ENCODE results near the gene ANKEF1.

DNA sequence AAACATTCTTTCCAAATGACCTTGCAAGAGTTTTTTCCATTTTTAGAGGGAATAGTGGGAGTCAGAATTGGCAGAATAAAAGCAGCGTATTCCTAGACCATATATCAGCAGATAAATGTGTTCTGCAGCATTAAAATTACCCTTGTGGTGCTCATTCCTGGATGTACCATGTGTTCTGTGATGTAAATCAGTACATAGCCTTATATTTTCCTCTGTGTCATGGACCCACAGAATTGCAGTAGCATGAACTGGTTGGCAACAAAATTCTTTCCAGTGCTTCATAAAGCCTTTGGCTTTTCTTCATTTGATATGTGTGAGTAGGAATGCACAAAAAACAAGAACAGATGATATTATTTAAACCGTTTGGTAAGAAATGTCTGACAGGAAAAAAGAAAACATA lies 32.5 kb downstream of the ANKEF1 start:
- TF ChIP-seq, protein P1, sequence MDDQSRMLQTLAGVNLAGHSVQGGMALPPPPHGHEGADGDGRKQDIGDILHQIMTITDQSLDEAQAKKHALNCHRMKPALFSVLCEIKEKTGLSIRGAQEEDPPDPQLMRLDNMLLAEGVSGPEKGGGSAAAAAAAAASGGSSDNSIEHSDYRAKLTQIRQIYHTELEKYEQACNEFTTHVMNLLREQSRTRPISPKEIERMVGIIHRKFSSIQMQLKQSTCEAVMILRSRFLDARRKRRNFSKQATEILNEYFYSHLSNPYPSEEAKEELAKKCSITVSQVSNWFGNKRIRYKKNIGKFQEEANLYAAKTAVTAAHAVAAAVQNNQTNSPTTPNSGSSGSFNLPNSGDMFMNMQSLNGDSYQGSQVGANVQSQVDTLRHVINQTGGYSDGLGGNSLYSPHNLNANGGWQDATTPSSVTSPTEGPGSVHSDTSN (IDR thresholded peaks at IDR 0.05; ENCODE audit: insufficient replicate concordance, low read depth, low read length): no peak
- TF ChIP-seq BACH1 (IDR thresholded peaks at IDR 0.05; ENCODE audit: borderline replicate concordance) (no peak), GABPA (IDR thresholded peaks at IDR 0.05; ENCODE audit: low read depth) (no peak), ZNF24 (IDR thresholded peaks at IDR 0.05) (no peak), RFX5 (IDR thresholded peaks at IDR 0.05; ENCODE audit: low read depth, low read length) (no peak), EZH2 (IDR thresholded peaks at IDR 0.05; ENCODE audit: borderline replicate concordance, control insufficient read depth, low read depth, low read length) (no peak), POLR2AphosphoS5 (IDR thresholded peaks at IDR 0.05; ENCODE audit: low read length) (no peak), SP1 (IDR thresholded peaks at IDR 0.05; ENCODE audit: low read depth, low read length) (no peak), ZZZ3 (IDR thresholded peaks at IDR 0.05; ENCODE audit: control insufficient read depth, insufficient read length, low read depth) (no peak)
- TF ChIP-seq, protein P2, sequence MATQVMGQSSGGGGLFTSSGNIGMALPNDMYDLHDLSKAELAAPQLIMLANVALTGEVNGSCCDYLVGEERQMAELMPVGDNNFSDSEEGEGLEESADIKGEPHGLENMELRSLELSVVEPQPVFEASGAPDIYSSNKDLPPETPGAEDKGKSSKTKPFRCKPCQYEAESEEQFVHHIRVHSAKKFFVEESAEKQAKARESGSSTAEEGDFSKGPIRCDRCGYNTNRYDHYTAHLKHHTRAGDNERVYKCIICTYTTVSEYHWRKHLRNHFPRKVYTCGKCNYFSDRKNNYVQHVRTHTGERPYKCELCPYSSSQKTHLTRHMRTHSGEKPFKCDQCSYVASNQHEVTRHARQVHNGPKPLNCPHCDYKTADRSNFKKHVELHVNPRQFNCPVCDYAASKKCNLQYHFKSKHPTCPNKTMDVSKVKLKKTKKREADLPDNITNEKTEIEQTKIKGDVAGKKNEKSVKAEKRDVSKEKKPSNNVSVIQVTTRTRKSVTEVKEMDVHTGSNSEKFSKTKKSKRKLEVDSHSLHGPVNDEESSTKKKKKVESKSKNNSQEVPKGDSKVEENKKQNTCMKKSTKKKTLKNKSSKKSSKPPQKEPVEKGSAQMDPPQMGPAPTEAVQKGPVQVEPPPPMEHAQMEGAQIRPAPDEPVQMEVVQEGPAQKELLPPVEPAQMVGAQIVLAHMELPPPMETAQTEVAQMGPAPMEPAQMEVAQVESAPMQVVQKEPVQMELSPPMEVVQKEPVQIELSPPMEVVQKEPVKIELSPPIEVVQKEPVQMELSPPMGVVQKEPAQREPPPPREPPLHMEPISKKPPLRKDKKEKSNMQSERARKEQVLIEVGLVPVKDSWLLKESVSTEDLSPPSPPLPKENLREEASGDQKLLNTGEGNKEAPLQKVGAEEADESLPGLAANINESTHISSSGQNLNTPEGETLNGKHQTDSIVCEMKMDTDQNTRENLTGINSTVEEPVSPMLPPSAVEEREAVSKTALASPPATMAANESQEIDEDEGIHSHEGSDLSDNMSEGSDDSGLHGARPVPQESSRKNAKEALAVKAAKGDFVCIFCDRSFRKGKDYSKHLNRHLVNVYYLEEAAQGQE (IDR thresholded peaks at IDR 0.05; ENCODE audit: low read depth, low read length): no peak
- TF ChIP-seq, protein P3, sequence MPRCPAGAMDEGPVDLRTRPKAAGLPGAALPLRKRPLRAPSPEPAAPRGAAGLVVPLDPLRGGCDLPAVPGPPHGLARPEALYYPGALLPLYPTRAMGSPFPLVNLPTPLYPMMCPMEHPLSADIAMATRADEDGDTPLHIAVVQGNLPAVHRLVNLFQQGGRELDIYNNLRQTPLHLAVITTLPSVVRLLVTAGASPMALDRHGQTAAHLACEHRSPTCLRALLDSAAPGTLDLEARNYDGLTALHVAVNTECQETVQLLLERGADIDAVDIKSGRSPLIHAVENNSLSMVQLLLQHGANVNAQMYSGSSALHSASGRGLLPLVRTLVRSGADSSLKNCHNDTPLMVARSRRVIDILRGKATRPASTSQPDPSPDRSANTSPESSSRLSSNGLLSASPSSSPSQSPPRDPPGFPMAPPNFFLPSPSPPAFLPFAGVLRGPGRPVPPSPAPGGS (IDR thresholded peaks at IDR 0.05; ENCODE audit: borderline replicate concordance, insufficient read depth, low read depth, low read length, poor library complexity, severe bottlenecking): no peak
- TF ChIP-seq, protein P4, sequence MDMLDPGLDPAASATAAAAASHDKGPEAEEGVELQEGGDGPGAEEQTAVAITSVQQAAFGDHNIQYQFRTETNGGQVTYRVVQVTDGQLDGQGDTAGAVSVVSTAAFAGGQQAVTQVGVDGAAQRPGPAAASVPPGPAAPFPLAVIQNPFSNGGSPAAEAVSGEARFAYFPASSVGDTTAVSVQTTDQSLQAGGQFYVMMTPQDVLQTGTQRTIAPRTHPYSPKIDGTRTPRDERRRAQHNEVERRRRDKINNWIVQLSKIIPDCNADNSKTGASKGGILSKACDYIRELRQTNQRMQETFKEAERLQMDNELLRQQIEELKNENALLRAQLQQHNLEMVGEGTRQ (IDR thresholded peaks at IDR 0.05; ENCODE audit: borderline replicate concordance, low read depth, low read length): no peak
- TF ChIP-seq, protein P5, sequence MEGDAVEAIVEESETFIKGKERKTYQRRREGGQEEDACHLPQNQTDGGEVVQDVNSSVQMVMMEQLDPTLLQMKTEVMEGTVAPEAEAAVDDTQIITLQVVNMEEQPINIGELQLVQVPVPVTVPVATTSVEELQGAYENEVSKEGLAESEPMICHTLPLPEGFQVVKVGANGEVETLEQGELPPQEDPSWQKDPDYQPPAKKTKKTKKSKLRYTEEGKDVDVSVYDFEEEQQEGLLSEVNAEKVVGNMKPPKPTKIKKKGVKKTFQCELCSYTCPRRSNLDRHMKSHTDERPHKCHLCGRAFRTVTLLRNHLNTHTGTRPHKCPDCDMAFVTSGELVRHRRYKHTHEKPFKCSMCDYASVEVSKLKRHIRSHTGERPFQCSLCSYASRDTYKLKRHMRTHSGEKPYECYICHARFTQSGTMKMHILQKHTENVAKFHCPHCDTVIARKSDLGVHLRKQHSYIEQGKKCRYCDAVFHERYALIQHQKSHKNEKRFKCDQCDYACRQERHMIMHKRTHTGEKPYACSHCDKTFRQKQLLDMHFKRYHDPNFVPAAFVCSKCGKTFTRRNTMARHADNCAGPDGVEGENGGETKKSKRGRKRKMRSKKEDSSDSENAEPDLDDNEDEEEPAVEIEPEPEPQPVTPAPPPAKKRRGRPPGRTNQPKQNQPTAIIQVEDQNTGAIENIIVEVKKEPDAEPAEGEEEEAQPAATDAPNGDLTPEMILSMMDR (IDR thresholded peaks at IDR 0.05 in 2 of 3, conservative IDR thresholded peaks at IDR 0.05 in 1 of 3; ENCODE audit: control insufficient read depth in 2 of 3, extremely low read depth in 1 of 3, insufficient read depth in 1 of 3, low read depth in 3 of 3, low read length in 3 of 3): no peak

Measured in GM12878 (cell line).